Left lobe of liver (tissue), 2 donors: ENCODE results near the gene GADL1. TPM values are rescaled to one million over a fixed set of nuclear protein-coding genes. Genes with fewer than 3 reads are reported as not detected.

Experiments
- ATAC-seq: fragments of 200-7000 bp; cut with Tn5 transposase; one replicate; pipeline ENCODE4 v1.9.1; 2020; ENCODE audit warnings: mild to moderate bottlenecking, moderate library complexity
- DNase-seq: peaks from one replicate; pipeline ENCODE4 v3.0.0-alpha.2; 2020; ENCODE audit warnings: low spot score
- total RNA-seq: library from RNA; stranded (reverse); gene quantifications from one replicate; pipeline ENCODE4 v1.2.1, GENCODE V29; 2021
- donor health status: DM: no; HTN: no; CAD: no; lungs with moderate emphysema.
- donor health status: DM: no; HTN: yes; CAD: no.

The GADL1 gene
- total RNA-seq, 1 donor from 2014 or later, result not detected

- DNase-seq (no peak), ATAC-seq (no peak)
Observed at GRCh38 chr3:30878862-30879261, 15.6 kb downstream of the GADL1 start.

GRCh38 chr3:30875505-30875904, 19.0 kb downstream of the GADL1 start:
- ATAC-seq, result no peak
- no peak for DNase-seq

- ATAC-seq, result no peak
- no peak for DNase-seq
Observed at GRCh38 chr3:30873671-30874070, 20.8 kb downstream of the GADL1 start.

GRCh38 chr3:30872879-30873278, 21.6 kb downstream of the GADL1 start:
- ATAC-seq (no peak), DNase-seq (no peak)

- no peak for ATAC-seq
- no peak for DNase-seq
Observed at GRCh38 chr3:30871720-30872119, 22.7 kb downstream of the GADL1 start.

- ATAC-seq, result no peak
- DNase-seq, result no peak
Observed at GRCh38 chr3:30864836-30865235, 29.6 kb downstream of the GADL1 start.

GRCh38 chr3:30864132-30864531, 30.3 kb downstream of the GADL1 start:
- ATAC-seq (no peak), DNase-seq (no peak)

- DNase-seq, result no peak
Observed at GRCh38 chr3:30862004-30862403, 32.5 kb downstream of the GADL1 start.

GRCh38 chr3:30858894-30859389, 35.5 kb downstream of the GADL1 start:
- DNase-seq (no peak), ATAC-seq (no peak)

More at GRCh38 chr3:30862004-30862403, 32.5 kb downstream of the GADL1 start:
- no peak for ATAC-seq

GRCh38 chr3:30855400-30856292, 38.8 kb downstream of the GADL1 start:
- DNase-seq, result no peak
- no peak for ATAC-seq

- ATAC-seq (no peak), DNase-seq (no peak)
Observed at GRCh38 chr3:30852833-30853232, 41.6 kb downstream of the GADL1 start.

GRCh38 chr3:30848087-30848779, 46.2 kb downstream of the GADL1 start:
- DNase-seq (no peak), ATAC-seq (no peak)

- ATAC-seq, result no peak
- DNase-seq, result no peak
Observed at GRCh38 chr3:30847592-30847991, 46.9 kb downstream of the GADL1 start.

- DNase-seq (no peak), ATAC-seq (no peak)
Observed at GRCh38 chr3:30845606-30846005, 48.9 kb downstream of the GADL1 start.

GRCh38 chr3:30843877-30844276, 50.6 kb downstream of the GADL1 start:
- no peak for DNase-seq
- ATAC-seq, result no peak

GRCh38 chr3:30836141-30836540, 58.3 kb downstream of the GADL1 start:
- no peak for ATAC-seq
- no peak for DNase-seq

GRCh38 chr3:30835667-30836066, 58.8 kb downstream of the GADL1 start:
- no peak for DNase-seq

GRCh38 chr3:30832961-30833575, 61.4 kb downstream of the GADL1 start:
- ATAC-seq, result no peak
- DNase-seq, result no peak

More at GRCh38 chr3:30835667-30836066, 58.8 kb downstream of the GADL1 start:
- no peak for ATAC-seq

GRCh38 chr3:30827080-30827479, 67.4 kb downstream of the GADL1 start:
- no peak for DNase-seq
- no peak for ATAC-seq

GRCh38 chr3:30826531-30826942, 67.9 kb downstream of the GADL1 start:
- DNase-seq (no peak), ATAC-seq (no peak)

GRCh38 chr3:30819067-30819798, 75.2 kb downstream of the GADL1 start:
- DNase-seq (no peak), ATAC-seq (no peak)
